Measurements from ENCODE around the gene DNAH11.
"Not testable (repeated sequence)": the region's sequence is repeated elsewhere in the genome, so short reads cannot be mapped to it uniquely, and the experiment has no call there.

The DNAH11 gene

GRCh38 chr7:21771266-21771665 is 228.4 kb downstream of the DNAH11 start:
- DNase-seq (ENCODE audit: low read depth in 2 of 2), result no peak

DNA sequence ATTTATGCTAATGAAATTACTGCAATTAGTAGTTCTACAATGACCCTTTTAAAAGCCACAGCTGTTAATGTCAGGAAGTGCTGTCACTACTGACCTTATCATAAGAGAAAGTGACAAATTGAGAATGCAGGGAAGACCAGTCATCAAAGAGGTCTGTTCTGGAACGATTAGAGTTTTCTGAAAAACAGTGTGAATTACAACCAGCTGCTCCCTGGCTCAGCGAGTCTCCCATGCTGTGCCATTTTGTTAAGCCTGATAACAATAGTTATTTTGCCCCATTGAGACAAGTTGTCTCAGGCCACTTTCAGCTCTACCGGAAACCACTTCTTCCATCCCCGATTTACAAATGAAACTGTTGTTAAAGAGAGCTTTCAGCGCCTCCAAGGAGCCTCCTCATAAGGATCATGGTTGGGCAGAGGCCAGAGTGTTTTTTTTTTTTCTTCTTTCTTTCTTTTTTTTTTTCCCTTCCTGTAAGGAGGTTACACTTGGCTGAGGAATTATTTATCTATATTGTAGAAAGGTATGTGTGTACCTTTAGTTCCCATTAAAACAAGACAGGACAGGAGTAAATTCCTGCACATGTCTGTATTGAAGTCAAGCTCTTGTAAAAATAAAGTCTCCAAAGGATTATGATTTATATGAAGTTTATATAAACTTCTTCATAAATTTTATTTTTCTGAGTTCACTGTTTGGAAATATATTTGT is 229.2 kb downstream of the DNAH11 start:
- DNase-seq (ENCODE audit: low read depth in 2 of 2), result no peak

DNA sequence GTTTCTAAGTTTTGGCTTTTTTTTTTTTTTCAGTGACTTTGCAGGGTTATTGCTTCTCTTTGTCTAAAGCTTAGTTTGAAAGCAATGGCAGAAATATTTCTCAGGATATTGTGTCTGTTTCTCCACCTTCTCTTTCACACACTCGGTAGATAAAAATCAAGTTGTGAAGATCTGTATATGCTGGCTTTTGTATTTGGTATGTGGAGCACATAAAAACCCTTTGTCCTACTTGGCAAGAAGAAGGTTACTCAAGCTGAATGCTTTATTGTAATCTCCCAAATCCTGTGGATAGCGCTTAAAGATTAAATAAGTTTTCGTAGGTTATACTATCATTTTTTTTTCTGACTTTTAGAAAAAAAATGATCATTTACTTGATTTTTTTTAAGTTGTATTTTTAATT is 230.5 kb downstream of the DNAH11 start:
- no peak for DNase-seq (ENCODE audit: low read depth in 2 of 2)

- DNase-seq (ENCODE audit: low read depth in 2 of 2), result no peak
Measured at GRCh38 chr7:21777921-21778320, 235.1 kb downstream of the DNAH11 start.

- DNase-seq (ENCODE audit: low read depth in 2 of 2), result no peak
Measured at GRCh38 chr7:21778953-21779352, 236.1 kb downstream of the DNAH11 start.

GRCh38 chr7:21782996-21783395 is 240.2 kb downstream of the DNAH11 start:
- no peak for DNase-seq (ENCODE audit: low read depth in 2 of 2)

GRCh38 chr7:21784989-21785388 is 242.2 kb downstream of the DNAH11 start:
- DNase-seq (ENCODE audit: low read depth in 2 of 2), result no peak

GRCh38 chr7:21805791-21806190 is 263.0 kb downstream of the DNAH11 start:
- DNase-seq (ENCODE audit: low read depth in 2 of 2), result no peak

GRCh38 chr7:21806388-21806787 is 263.5 kb downstream of the DNAH11 start:
- no peak for DNase-seq (ENCODE audit: low read depth in 2 of 2)

DNA sequence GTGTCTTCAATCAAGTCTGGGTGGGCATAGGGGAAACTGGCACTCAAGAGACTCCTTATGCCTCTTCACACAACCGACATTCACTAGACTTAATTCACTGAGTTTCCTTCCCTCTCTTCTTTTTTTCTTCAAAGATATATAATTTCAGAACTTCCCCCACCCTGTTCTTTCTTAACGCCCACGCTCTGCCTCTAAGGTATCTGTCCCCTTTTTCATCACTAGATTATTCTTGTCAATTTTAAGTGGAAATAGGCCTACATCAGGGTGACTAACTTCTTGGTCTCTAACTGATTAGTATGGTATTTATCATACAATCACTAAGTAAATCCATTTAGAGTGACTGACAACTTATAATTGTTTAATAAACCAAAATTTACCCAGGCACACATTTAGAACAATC is 276.2 kb downstream of the DNAH11 start:
- no peak for DNase-seq (ENCODE audit: low read depth in 2 of 2)

DNA sequence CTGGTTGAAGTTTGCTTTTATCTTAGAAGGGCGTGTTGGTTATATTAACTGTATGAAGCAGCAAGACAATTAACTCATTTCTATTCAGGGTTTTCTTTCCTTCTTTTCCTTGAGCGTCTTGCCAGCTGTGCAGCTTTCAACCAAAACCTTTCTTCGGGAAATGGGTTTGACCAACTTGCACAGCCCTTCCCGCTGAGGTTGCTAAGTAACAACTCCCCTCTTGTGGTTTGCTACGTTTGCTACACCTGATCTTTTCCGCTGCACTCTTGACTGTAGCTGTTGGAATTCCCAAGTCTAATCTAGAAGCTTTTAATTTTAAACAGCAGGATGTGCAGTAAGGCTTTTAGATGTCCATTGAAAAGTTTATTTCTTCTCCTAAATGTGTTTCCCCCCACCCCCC is 286.0 kb downstream of the DNAH11 start:
- DNase-seq (ENCODE audit: low read depth in 2 of 2), result no peak

GRCh38 chr7:21829731-21830130 is 286.9 kb downstream of the DNAH11 start:
- DNase-seq (ENCODE audit: low read depth in 2 of 2), result no peak

DNA sequence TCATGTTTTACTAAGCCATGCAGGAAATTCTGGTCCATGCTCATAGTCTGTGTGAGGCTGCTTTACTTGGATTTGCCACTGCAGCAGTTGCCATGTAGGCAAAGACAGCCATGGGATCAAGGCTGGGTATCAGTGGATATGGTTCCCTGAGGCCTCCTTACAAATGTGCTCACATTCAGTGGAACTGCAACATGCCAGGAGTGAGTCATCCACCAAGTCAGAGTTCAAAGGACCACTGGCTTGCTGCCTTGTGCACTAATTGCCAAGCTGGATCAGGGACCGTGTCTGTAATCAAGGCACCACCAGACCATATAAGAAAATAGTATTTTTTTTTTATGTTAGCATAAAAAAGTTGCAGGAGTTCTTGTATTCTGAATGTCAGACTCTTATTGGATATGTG is 301.9 kb downstream of the DNAH11 start:
- DNase-seq (ENCODE audit: low read depth in 2 of 2), result no peak

- DNase-seq (ENCODE audit: low read depth in 2 of 2), result no peak
Measured at GRCh38 chr7:21850531-21851285, 307.9 kb downstream of the DNAH11 start.

GRCh38 chr7:21851559-21851967 is 308.7 kb downstream of the DNAH11 start:
- DNase-seq (ENCODE audit: low read depth in 2 of 2), result no peak

GRCh38 chr7:21865631-21866204 is 322.9 kb downstream of the DNAH11 start:
- DNase-seq (ENCODE audit: low read depth in 2 of 2), result not testable (repeated sequence)

GRCh38 chr7:21866731-21867130 is 323.9 kb downstream of the DNAH11 start:
- DNase-seq (ENCODE audit: low read depth in 2 of 2), result no peak

DNA sequence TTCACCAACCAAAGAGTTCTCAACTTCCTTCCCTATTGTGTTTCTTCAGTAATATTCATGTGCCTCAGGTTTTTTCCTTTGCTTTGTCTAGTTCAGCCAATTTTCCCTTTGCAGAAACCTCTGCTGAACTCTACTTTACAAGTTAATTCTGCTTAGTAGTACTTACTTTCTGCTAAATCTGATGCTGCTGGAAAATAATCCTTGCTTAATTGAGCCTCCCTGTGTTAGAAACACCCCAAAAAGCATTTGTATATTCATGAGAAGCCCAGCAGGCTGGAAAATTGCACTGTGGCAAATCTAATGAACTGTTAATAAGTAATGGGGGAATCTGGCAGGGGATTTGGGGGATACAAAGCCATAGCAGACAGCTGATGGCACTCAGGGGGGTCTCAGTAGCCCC is 324.4 kb downstream of the DNAH11 start:
- DNase-seq (ENCODE audit: low read depth in 2 of 2), result no peak

DNA sequence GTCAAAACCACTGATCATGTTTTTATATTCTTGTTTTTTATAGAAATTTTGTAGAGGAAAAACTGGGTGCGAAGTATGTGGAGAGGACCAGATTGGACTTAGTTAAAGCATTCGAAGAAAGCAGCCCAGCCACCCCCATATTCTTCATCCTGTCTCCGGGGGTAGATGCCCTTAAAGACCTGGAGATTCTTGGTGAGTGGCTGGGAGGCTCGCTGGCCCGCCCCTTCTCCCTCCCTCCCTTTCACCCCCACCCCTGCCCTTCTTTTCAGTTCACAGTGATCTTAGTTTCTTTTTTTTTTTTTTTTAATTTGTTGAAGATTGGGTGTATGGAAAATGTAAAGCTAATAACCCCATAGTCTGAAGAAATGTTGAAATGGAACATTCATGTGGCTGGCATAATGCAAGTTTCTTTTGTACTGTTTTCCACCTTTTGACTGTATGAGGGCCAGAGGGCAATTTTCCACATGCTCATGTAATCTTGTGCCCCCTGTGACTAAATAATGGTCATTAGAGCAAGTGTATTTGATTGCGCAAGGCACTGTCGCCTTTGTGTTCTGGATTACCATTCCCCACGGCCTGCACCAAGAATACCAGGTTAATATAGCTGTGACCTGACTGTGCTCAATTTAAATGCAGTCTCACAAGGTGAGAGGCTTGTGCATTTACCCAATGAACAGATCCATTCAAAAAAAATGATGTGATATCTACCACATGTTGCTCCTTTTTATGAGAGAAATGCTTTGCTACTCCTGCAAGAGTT is 325.2 kb downstream of the DNAH11 start:
- no peak for DNase-seq (ENCODE audit: low read depth in 2 of 2)

DNA sequence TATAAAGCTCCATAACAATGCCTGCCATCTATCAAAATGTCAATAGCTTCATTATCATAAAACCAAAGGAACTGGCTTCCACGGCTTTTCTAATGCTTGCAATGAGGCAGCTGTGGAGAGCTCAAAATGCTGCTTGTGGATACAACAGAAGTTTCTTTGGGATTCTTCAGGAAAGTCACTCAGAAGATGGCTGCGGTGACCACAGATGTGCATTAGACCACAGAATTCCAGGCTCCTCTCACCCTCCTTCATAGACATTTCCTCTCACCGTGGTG is 325.7 kb downstream of the DNAH11 start:
- DNase-seq (ENCODE audit: low read depth in 2 of 2), result no peak

GRCh38 chr7:21869785-21870402 is 327.1 kb downstream of the DNAH11 start:
- DNase-seq (ENCODE audit: low read depth in 2 of 2), result no peak

- no peak for DNase-seq (ENCODE audit: low read depth in 2 of 2)
Measured at GRCh38 chr7:21883069-21883468, 340.2 kb downstream of the DNAH11 start.

Measured in stimulated activated CD4-positive, alpha-beta T cell treated with anti-CD3 and anti-CD28 coated beads, Interleukin-12 subunit alpha, Interleukin-12 subunit beta, amount 100 ng/mL, for 24 hours (primary cell).